H1 (cell line): ENCODE data around the gene ATP7A. TPM values are rescaled to one million over a fixed set of nuclear protein-coding genes. Genes with fewer than 3 reads are reported as not detected.

Source experiments
- CTCF ChIA-PET: fragments of 300-600 bp; sonication (Branson Sonifier 250); formaldehyde crosslinking; loops from one replicate; lab custom pipeline; 2021; ENCODE audit not compliant: partially characterized antibody; lab: Charles Lee
- POLR2A ChIA-PET: fragments of 300-600 bp; sonication (Branson Sonifier 250); formaldehyde crosslinking; loops from one replicate; lab custom pipeline; 2021; ENCODE audit warnings: inconsistent platforms; ENCODE audit not compliant: partially characterized antibody; lab: Charles Lee
- DNase-seq, 2 experiments: peaks; one replicate each; pipeline versions ENCODE4 v3.0.0 to v3.0.0-alpha.2; 2010 to 2022; ENCODE audit warnings: low spot score in 2 of 2, low read depth in 1 of 2, mixed read lengths in 1 of 2
- FAIRE-seq: peaks from 2 replicates; lab custom pipeline; 2011; peaks lifted over from hg19 to GRCh38; lab: Jason Lieb, UNC
- H2AFZ ChIP-seq: 2 replicates; pipeline ENCODE4 v1.8.1; 2012; ENCODE audit warnings: low read length, inconsistent platforms
- H2AK5ac ChIP-seq: 2 replicates; pipeline ENCODE4 v1.6.1; 2013; ENCODE audit warnings: low read depth, low read length
- H2BK120ac ChIP-seq: replicated peaks from 2 replicates; pipeline ENCODE3; 2013; ENCODE audit warnings: low read depth, low read length, inconsistent platforms
- H2BK12ac ChIP-seq: 2 replicates; pipeline ENCODE4 v1.6.1; 2013; ENCODE audit warnings: low read depth, low read length
- H2BK15ac ChIP-seq: 2 replicates; pipeline ENCODE4 v1.6.1; 2013; ENCODE audit warnings: low read length
- H2BK20ac ChIP-seq: 2 replicates; pipeline ENCODE4 v1.6.1; 2013; ENCODE audit warnings: low read length
- H2BK5ac ChIP-seq: 2 replicates; pipeline ENCODE4 v1.6.1; 2013; ENCODE audit warnings: low read depth, low read length
- H3K14ac ChIP-seq: 2 replicates; pipeline ENCODE4 v1.6.1; 2013; ENCODE audit warnings: inconsistent platforms; ENCODE audit not compliant: insufficient read length
- H3K18ac ChIP-seq: 2 replicates; pipeline ENCODE4 v1.6.1; 2013; ENCODE audit warnings: low read length; ENCODE audit errors: extremely low read depth
- H3K23ac ChIP-seq: 2 replicates; pipeline ENCODE4 v1.6.1; 2013; ENCODE audit warnings: inconsistent platforms; ENCODE audit not compliant: insufficient read length
- H3K23me2 ChIP-seq: 2 replicates; pipeline ENCODE4 v1.6.1; 2013; ENCODE audit warnings: low read depth, low read length
- H3K27ac ChIP-seq: 2 replicates; pipeline ENCODE4 v1.6.1; 2011; ENCODE audit warnings: low read depth, low read length, inconsistent platforms
- H3K27me3 ChIP-seq, 4 experiments: replicated peaks in 1 of 4; 1 replicate in 1 of 4; 2 replicates in 3 of 4; pipeline versions ENCODE4 v1.6.1 to v1.8.1; 2011 to 2013; ENCODE audit warnings: low read length in 3 of 4, mild to moderate bottlenecking in 3 of 4, inconsistent platforms in 2 of 4, mixed read lengths in 2 of 4, moderate library complexity in 1 of 4; ENCODE audit not compliant: control insufficient read depth in 3 of 4, insufficient read depth in 3 of 4; ENCODE audit errors: extremely low read depth in 1 of 4
- H3K36me3 ChIP-seq, 4 experiments: 2 replicates each; pipeline versions ENCODE4 v1.6.1 to v1.8.1; 2011 to 2013; ENCODE audit warnings: mild to moderate bottlenecking in 4 of 4, low read length in 3 of 4, moderate library complexity in 2 of 4, control low read depth in 1 of 4, inconsistent platforms in 1 of 4; ENCODE audit not compliant: insufficient read depth in 4 of 4, control insufficient read depth in 2 of 4
- H3K4ac ChIP-seq: replicated peaks from 2 replicates; pipeline ENCODE3; 2013; ENCODE audit warnings: low read length, low read depth, mixed read lengths, inconsistent platforms; ENCODE audit not compliant: insufficient read length
- H3K4me1 ChIP-seq, 4 experiments: replicated peaks in 1 of 4; 1 replicate in 1 of 4; 2 replicates in 3 of 4; pipeline versions ENCODE4 v1.6.1 to v1.8.1; 2011 to 2013; ENCODE audit warnings: low read length in 3 of 4, inconsistent platforms in 2 of 4, mixed read lengths in 1 of 4; ENCODE audit not compliant: insufficient read depth in 4 of 4, control insufficient read depth in 3 of 4
- H3K4me2 ChIP-seq, 2 experiments: 2 replicates each; pipeline versions ENCODE4 v1.6.1 to v1.8.1; 2011 to 2013; ENCODE audit warnings: low read depth in 2 of 2, low read length in 2 of 2, control low read depth in 1 of 2, inconsistent platforms in 1 of 2, mild to moderate bottlenecking in 1 of 2; ENCODE audit not compliant: insufficient read depth in 1 of 2
- H3K4me3 ChIP-seq, 4 experiments: fragments of 200-600, 300-600 bp in 1 of 4; sonication (generic), shearing (Covaris generic), sonication (Bioruptor Twin) in 1 of 4; 2 replicates each; pipeline versions ENCODE4 v1.5.1 to v1.8.1; 2011 to 2016; ENCODE audit warnings: low read length in 4 of 4, low read depth in 3 of 4, control low read depth in 2 of 4, inconsistent platforms in 2 of 4, mild to moderate bottlenecking in 2 of 4, mixed read lengths in 1 of 4, moderate library complexity in 1 of 4; ENCODE audit not compliant: insufficient read depth in 2 of 4; ENCODE audit errors: extremely low read depth in 1 of 4
- H3K56ac ChIP-seq: replicated peaks from 2 replicates; pipeline ENCODE3; 2013; ENCODE audit warnings: low read depth, mild to moderate bottlenecking, mixed read lengths, low read length, inconsistent platforms; ENCODE audit not compliant: insufficient read length
- H3K79me1 ChIP-seq: 2 replicates; pipeline ENCODE4 v1.6.1; 2013; ENCODE audit warnings: low read depth, low read length, control low read depth
- H3K79me2 ChIP-seq, 2 experiments: 2 replicates each; pipeline versions ENCODE4 v1.6.1 to v1.8.1; 2012 to 2013; ENCODE audit warnings: low read length in 2 of 2, mild to moderate bottlenecking in 2 of 2, inconsistent platforms in 1 of 2; ENCODE audit not compliant: insufficient read depth in 2 of 2, control insufficient read depth in 1 of 2
- H3K9ac ChIP-seq, 4 experiments: replicated peaks in 1 of 4; 1 replicate in 1 of 4; 2 replicates in 3 of 4; pipeline versions ENCODE4 v1.6.1 to v1.8.1; 2011 to 2013; ENCODE audit warnings: low read depth in 3 of 4, low read length in 3 of 4, control low read depth in 2 of 4, mild to moderate bottlenecking in 2 of 4, moderate library complexity in 2 of 4, inconsistent platforms in 1 of 4; ENCODE audit errors: extremely low read depth in 1 of 4
- H3K9me3 ChIP-seq, 2 experiments: 2 replicates each; pipeline versions ENCODE4 v1.6.1 to v1.8.1; 2012 to 2013; ENCODE audit warnings: mild to moderate bottlenecking in 2 of 2, moderate library complexity in 2 of 2, control low read depth in 1 of 2, inconsistent platforms in 1 of 2, low read depth in 1 of 2, low read length in 1 of 2, mixed read lengths in 1 of 2; ENCODE audit not compliant: insufficient read depth in 2 of 2
- H4K20me1 ChIP-seq, 2 experiments: replicated peaks in 1 of 2; 2 replicates each; pipeline versions ENCODE3 to v1.8.1; 2011 to 2013; ENCODE audit warnings: inconsistent platforms in 2 of 2, low read length in 2 of 2, mild to moderate bottlenecking in 1 of 2; ENCODE audit not compliant: insufficient read depth in 2 of 2, control insufficient read depth in 1 of 2
- H4K5ac ChIP-seq: 2 replicates; pipeline ENCODE4 v1.6.1; 2013; ENCODE audit warnings: low read length, low read depth, mixed read lengths, inconsistent platforms; ENCODE audit not compliant: insufficient read length
- H4K8ac ChIP-seq: 2 replicates; pipeline ENCODE4 v1.8.0; 2013; ENCODE audit warnings: mild to moderate bottlenecking, moderate library complexity, low read length, inconsistent platforms; ENCODE audit not compliant: insufficient read depth; ENCODE audit errors: extremely low read depth
- H4K91ac ChIP-seq: replicated peaks from 2 replicates; pipeline ENCODE3; 2013; ENCODE audit warnings: low read length, mixed read lengths, inconsistent platforms; ENCODE audit not compliant: insufficient read length
- BCL11A ChIP-seq, 2 experiments: IDR thresholded peaks; one replicate each; pipeline ENCODE4 v1.6.1; 2011; ENCODE audit warnings: low read depth in 2 of 2, low read length in 2 of 2, mild to moderate bottlenecking in 2 of 2
- CHD1 ChIP-seq: IDR thresholded peaks from 2 replicates; pipeline ENCODE4 v1.6.1; 2012; ENCODE audit warnings: low read depth, low read length, improper control_type of control experiment
- CREB1 ChIP-seq: IDR thresholded peaks from 2 replicates; pipeline ENCODE4 v1.6.1; 2012; ENCODE audit warnings: inconsistent platforms
- CTBP2 ChIP-seq: IDR thresholded peaks from 2 replicates; pipeline ENCODE4 v1.7.0; 2011; ENCODE audit warnings: borderline replicate concordance, mild to moderate bottlenecking, moderate library complexity, mixed read lengths, low read length; ENCODE audit not compliant: insufficient read depth, insufficient read length
- GABPA ChIP-seq: IDR thresholded peaks from 2 replicates; pipeline ENCODE4 v1.6.1; 2011; ENCODE audit warnings: mild to moderate bottlenecking, low read length, moderate library complexity, borderline replicate concordance; ENCODE audit not compliant: insufficient read depth
- MAFK ChIP-seq: IDR thresholded peaks from 2 replicates; pipeline ENCODE4 v1.6.1; 2012; ENCODE audit warnings: low read depth, mild to moderate bottlenecking, improper control_type of control experiment, low read length
- NRF1 ChIP-seq: IDR thresholded peaks from 2 replicates; pipeline ENCODE4 v1.6.1; 2011; ENCODE audit warnings: mild to moderate bottlenecking, low read depth, low read length, improper control_type of control experiment
- POU5F1 ChIP-seq: IDR thresholded peaks from 2 replicates; pipeline ENCODE4 v1.6.1; 2011; ENCODE audit warnings: low read depth, mild to moderate bottlenecking, low read length, moderate library complexity
- RNF2 ChIP-seq: fragments of 200-900, 300-1000 bp; sonication (generic); IDR thresholded peaks from 2 replicates; pipeline ENCODE4 v1.7.1; 2016; ENCODE audit warnings: borderline replicate concordance, low read depth, mild to moderate bottlenecking, antibody characterized with exemption, low read length; ENCODE audit not compliant: poor library complexity, severe bottlenecking; ENCODE audit errors: missing control alignments
- TAF1 ChIP-seq: IDR thresholded peaks from 2 replicates; pipeline ENCODE4 v1.6.1; 2011; ENCODE audit warnings: mild to moderate bottlenecking, low read depth, low read length
- TCF12 ChIP-seq: IDR thresholded peaks from 2 replicates; pipeline ENCODE4 v1.6.1; 2011; ENCODE audit warnings: low read depth, mild to moderate bottlenecking, low read length
- TEAD4 ChIP-seq: IDR thresholded peaks from 2 replicates; pipeline ENCODE4 v1.6.1; 2012; ENCODE audit warnings: low read depth, low read length, inconsistent platforms, mixed read lengths
- ZNF274 ChIP-seq: IDR thresholded peaks from 2 replicates; pipeline ENCODE4 v1.7.0; 2012; ENCODE audit warnings: low read length, borderline replicate concordance; ENCODE audit errors: extremely low read depth
- WGBS, 2 experiments: shearing (Covaris generic) in 1 of 2; methylation state at CpG; one replicate each; pipeline versions ENCODE4 v1.1.6 to v1.1.7; 2013 to 2015; ENCODE audit warnings: low lambda C conversion rate in 2 of 2, mixed read lengths in 2 of 2, inconsistent platforms in 1 of 2, low coverage in 1 of 2, missing lambda C conversion rate in 1 of 2; ENCODE audit not compliant: insufficient replicate concordance in 2 of 2, insufficient coverage in 1 of 2, insufficient read length in 1 of 2; ENCODE audit errors: extremely low coverage in 1 of 2, missing lambda C conversion rate in 1 of 2; 5-methylcytosine and 5-hydroxymethylcytosine counted together
- polyA plus RNA-seq, 7 experiments: library from polyadenylated mRNA; depleted of rRNA in 3 of 7; stranded (reverse) in 5 of 7; unstranded in 2 of 7; fragments of >200 nt in 5 of 7; fragments of 200-250 nt in 2 of 7; gene quantifications; 1 replicate in 5 of 7; 2 replicates in 1 of 7; 4 replicates in 1 of 7; pipeline versions ENCODE4 v1.2.1 to v1.2.3, GENCODE V29; 2011 to 2013; ENCODE audit warnings: missing spikeins in 2 of 7, mixed read lengths in 2 of 7
- total RNA-seq: library from RNA; stranded (reverse); fragmentation: NEBNext Ultra II Directional; extraction: Animal tissue kit (Norgen Biotek cat#: 25700); gene quantifications from 2 replicates; pipeline ENCODE4 v1.2.1, GENCODE V29; 2021

The ATP7A gene
- total and polyA plus RNA-seq, 2 of the 8 experiments (the other 6 are each of a cell fraction or from before 2014, with no cell fraction given) = 0.73 to 2.8 TPM

DNA sequence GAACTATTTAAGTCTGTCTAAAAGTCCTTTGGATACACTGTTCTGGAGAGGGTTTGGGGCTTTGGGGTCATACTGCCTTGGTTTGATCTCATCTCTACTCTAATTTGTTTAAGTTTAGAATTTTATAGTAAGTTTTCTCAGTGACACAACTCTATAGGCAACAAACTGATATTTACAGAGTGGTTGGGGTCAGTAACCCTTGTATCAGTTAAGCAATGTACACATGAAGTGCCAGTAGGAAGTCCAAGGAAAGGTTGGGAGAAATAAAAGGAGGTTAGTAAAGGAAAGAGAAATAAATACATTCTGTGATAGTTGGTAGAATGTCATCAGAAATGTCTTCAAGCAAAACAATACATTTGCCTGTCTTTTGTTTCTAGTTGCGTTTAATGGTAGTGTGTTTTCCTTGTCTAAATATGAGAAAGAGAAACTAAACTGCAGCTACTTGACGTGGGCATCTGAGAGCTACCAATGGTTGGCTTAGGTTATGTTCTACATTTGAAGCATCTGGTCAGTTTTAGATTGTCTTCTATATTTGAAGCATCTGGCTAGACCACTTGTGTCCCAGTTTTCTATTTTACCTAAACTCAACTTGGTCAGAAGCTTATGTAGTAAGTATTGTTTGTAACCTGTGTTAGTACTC is 6.9 kb downstream of the ATP7A start:
- H4K8ac ChIP-seq = no peak overlapping the region
- H3K36me3 ChIP-seq = no peaks in the 10 kb centered on the region
- no peaks in the 10 kb centered on the region for H3K79me1 ChIP-seq
- H3K4me1 ChIP-seq = no peaks in the 10 kb centered on the region
- WGBS, 2 experiments = 87% methylated on average over 2 of the region's 2 CpGs; no CpG with 5 or more reads in 1 of the 2 experiments
- no peak overlapping the region for H2BK15ac ChIP-seq
- H3K4me2 ChIP-seq = no peak overlapping the region
- no peaks in the 10 kb centered on the region for H3K23me2 ChIP-seq
- no peaks in the 10 kb centered on the region for H4K20me1 ChIP-seq
- H2AK5ac ChIP-seq = no peak overlapping the region
- H3K56ac ChIP-seq = no peak overlapping the region
- CTCF ChIA-PET = interaction anchor here (1.7 kb wide), 1 partner anchor 107 kb away, joined by 5 read pairs; no protein-coding TSS in a partner anchor
- no peaks in the 10 kb centered on the region for H3K27me3 ChIP-seq
- no peak overlapping the region for H3K18ac ChIP-seq
- H3K9ac ChIP-seq = no peak overlapping the region
- no peak overlapping the region for H2BK120ac ChIP-seq
- H4K5ac ChIP-seq = no peak overlapping the region
- POLR2A ChIA-PET = no interaction called here
- DNase-seq (no peak), FAIRE-seq (no peak)
- H3K23ac ChIP-seq = no peak overlapping the region
- H2BK5ac ChIP-seq = no peak overlapping the region
- H2BK12ac ChIP-seq = no peak overlapping the region
- no peak overlapping the region for H4K91ac ChIP-seq
- H3K27ac ChIP-seq = no peak overlapping the region
- no peak overlapping the region for H3K4me3 ChIP-seq
- H3K9me3 ChIP-seq = no peaks in the 10 kb centered on the region
- no peak overlapping the region for H2BK20ac ChIP-seq
- H2AFZ ChIP-seq = no peak overlapping the region
- H3K4ac ChIP-seq = no peak overlapping the region
- no peak overlapping the region for H3K14ac ChIP-seq
- no peaks in the 10 kb centered on the region for H3K79me2 ChIP-seq
- TF ChIP-seq NRF1 (no peak), POU5F1 (no peak), ZNF274 (no peak), RNF2 (no peak), CHD1 (no peak), CTBP2 (no peak), TAF1 (no peak), GABPA (no peak), MAFK (no peak), BCL11A (IDR thresholded peaks at IDR 0.05; ENCODE audit: low read depth in 2 of 2, low read length in 2 of 2) (no peak), CREB1 (no peak), TEAD4 (no peak), TCF12 (no peak)
